ENCODE data around the gene CPT1B. TPM values are rescaled to one million over a fixed set of nuclear protein-coding genes. Genes with fewer than 3 reads are reported as not detected.

CPT1B gene
- total RNA-seq, 2 experiments from 2014 or later: 77.4 to 80.9 TPM

DNA sequence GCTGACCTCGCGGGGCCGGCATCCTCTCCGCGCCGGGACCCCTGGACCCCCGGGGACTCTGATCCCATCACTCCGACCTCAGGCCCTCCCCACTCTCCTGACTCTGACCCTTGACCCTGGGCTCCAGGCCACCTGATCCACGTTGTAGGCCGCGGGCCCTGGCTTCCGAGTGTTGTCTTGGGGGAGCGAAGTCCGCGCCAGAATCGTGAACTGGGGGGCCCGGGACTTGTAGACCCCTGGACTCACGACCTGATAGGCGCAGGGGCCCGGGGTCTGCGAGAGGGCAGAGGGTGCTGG is 47.7 kb downstream of the CPT1B start:
- ChIA-PET POLR2A (interaction anchor here (0.6 to 8.7 kb wide), 8 partner anchors 8 to 340 kb away, joined by 3 to 335 read pairs (median 10); partner anchors contain the start of genes CHKB, KLHDC7B and SYCE3), CTCF (no interaction called here)
- ATAC-seq: peak; percentile 4
- no peaks in the 10 kb centered on the region for H3K9me3 Mint-ChIP-seq (ENCODE audit: insufficient read depth)
- peaks cover 51% of the 10 kb centered on the region for H3K4me1 Mint-ChIP-seq (ENCODE audit: low read depth)
- peak overlapping the region; percentile 100 for H3K27ac Mint-ChIP-seq
- no peaks in the 10 kb centered on the region for H3K27me3 Mint-ChIP-seq (ENCODE audit: low read depth)
- peak overlapping the region; percentile 94 for H3K4me3 Mint-ChIP-seq
- DNase-seq: no peak
- peaks cover 37% of the 10 kb centered on the region for H3K36me3 Mint-ChIP-seq (ENCODE audit: low read depth)

DNA sequence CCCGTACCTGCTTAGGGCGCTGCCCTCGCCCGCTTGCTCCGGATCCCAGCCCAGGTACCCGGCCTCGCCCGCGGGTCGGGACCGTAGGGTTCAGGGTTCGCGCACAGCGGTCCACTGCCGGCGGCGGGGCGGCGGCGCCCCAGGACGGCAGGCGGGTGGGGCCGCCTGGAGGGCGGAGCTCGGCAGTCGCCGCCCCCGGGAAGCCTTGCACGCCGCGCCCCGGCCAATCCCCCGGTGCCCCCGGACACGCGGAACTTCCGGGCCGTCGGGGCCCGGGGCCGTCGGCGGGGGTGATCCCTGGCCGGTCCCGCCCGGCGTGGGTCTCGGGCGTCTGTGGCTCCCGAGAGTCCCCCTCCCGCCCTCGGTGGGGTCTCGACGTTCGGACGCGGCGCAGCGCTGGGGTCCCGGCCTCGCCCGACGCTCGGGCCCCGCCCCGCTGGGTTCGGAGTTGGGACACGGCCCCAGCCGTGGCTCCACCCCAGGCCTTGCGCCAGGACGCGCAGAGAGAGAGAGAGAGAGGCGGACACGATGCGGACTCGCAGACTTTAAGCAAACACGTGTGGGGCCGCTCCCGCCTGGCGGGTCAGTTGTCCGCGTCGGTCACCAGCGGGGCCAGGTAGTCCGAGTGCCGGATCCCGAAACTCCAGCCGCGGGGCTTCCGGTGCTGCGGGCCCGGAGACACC is 48.2 kb downstream of the CPT1B start, which contains the start of gene TYMP:
Gene TYMP (minus strand): TSS at position 116 of the 683 bp plus-strand sequence. CDS start 303 bp downstream, outside the sequence.
- H3K4me3 Mint-ChIP-seq: peak within 1 kb of the TSS; percentile 94
- no peaks in the 10 kb centered on the region for H3K9me3 Mint-ChIP-seq (ENCODE audit: insufficient read depth)
- H3K27me3 Mint-ChIP-seq (ENCODE audit: low read depth): no peaks in the 10 kb centered on the region
- DNase-seq (peak; percentile 85), ATAC-seq (peak; percentile 32)
- H3K27ac Mint-ChIP-seq: peak within 1 kb of the TSS; percentile 100
- POLR2A ChIA-PET: interaction anchor here (0.6 to 8.7 kb wide), 10 partner anchors 9 to 169 kb away, joined by 3 to 335 read pairs (median 4); partner anchors contain the start of genes KLHDC7B, LMF2, NCAPH2 and SYCE3
- CTCF ChIA-PET: interaction anchor here (1.0 to 6.5 kb wide), 3 partner anchors 8 to 33 kb away, joined by 5 to 116 read pairs (median 7); partner anchors contain the start of gene SYCE3
- H3K36me3 Mint-ChIP-seq (ENCODE audit: low read depth): peaks cover 37% of the 10 kb centered on the region
- peaks cover 51% of the 10 kb centered on the region for H3K4me1 Mint-ChIP-seq (ENCODE audit: low read depth)

GRCh38 chr22:50529416-50529896 is 48.8 kb downstream of the CPT1B start:
- DNase-seq (no peak), ATAC-seq (no peak)
- ChIA-PET CTCF (interaction anchor here (0.6 to 6.5 kb wide), 6 partner anchors 8 to 277 kb away, joined by 3 to 116 read pairs (median 4); partner anchors contain the start of gene SYCE3), POLR2A (interaction anchor here (0.6 to 8.7 kb wide), 11 partner anchors 10 to 170 kb away, joined by 3 to 335 read pairs (median 5); partner anchors contain the start of genes KLHDC7B, LMF2, NCAPH2 and SYCE3)
- H3K9me3 Mint-ChIP-seq (ENCODE audit: insufficient read depth): no peaks in the 10 kb centered on the region
- H3K27me3 Mint-ChIP-seq (ENCODE audit: low read depth): no peaks in the 10 kb centered on the region
- peak overlapping the region; percentile 80 for H3K4me3 Mint-ChIP-seq
- peaks cover 52% of the 10 kb centered on the region for H3K4me1 Mint-ChIP-seq (ENCODE audit: low read depth)
- peak overlapping the region; percentile 91 for H3K27ac Mint-ChIP-seq
- H3K36me3 Mint-ChIP-seq (ENCODE audit: low read depth): peaks cover 41% of the 10 kb centered on the region

GRCh38 chr22:50528682-50529415 is 49.4 kb downstream of the CPT1B start:
- Mint-ChIP-seq H3K4me1 (ENCODE audit: low read depth) (peaks cover 51% of the 10 kb centered on the region), H3K9me3 (ENCODE audit: insufficient read depth) (no peaks in the 10 kb centered on the region), H3K36me3 (ENCODE audit: low read depth) (peaks cover 40% of the 10 kb centered on the region), H3K27ac (peak overlapping the region; percentile 91), H3K4me3 (peak overlapping the region; percentile 80), H3K27me3 (ENCODE audit: low read depth) (no peaks in the 10 kb centered on the region)
- no peak for ATAC-seq
- ChIA-PET POLR2A (interaction anchor here (1.0 to 8.7 kb wide), 6 partner anchors 10 to 92 kb away, joined by 3 to 335 read pairs (median 62); partner anchors contain the start of genes KLHDC7B, LMF2, NCAPH2 and SYCE3), CTCF (interaction anchor here (0.6 to 6.5 kb wide), 7 partner anchors 9 to 277 kb away, joined by 3 to 116 read pairs (median 4); partner anchors contain the start of genes LMF2 and NCAPH2)
- no peak for DNase-seq

DNA sequence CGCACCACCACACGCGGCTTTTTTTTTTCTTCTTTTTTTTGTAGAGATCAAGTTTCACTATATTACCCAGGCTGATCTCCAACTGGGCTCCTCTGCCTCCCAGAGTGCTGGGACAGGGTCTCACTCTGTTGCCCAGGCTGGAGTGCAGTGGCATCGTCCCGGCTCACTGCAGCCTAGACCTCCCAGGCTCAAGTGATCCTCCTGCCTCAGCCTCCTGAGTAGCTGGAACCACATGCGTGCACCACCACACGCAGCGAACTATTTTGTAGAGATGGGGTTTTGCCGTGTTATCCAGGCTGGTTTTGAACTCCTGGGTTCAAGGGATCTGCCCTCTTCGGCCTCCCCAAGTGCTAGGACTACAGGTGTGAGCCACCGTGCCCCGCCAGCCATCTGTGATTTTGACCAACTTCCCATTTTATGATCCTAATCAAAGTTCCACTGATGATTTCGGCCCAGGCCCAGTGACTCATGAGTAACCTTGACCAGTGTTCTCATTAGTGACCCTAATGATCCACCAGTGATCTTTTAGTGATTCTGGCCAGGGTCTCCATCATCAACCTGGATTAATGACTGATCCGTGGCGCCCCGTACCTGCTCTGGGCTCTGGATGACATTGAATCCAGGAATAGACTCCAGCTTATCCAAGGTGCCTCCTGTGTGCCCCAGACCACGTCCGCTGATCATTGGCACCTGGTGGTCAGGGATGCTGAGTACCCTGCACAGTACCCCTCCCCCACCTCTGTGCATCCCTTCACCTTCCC is 50.1 kb downstream of the CPT1B start:
- Mint-ChIP-seq H3K36me3 (ENCODE audit: low read depth) (peaks cover 44% of the 10 kb centered on the region), H3K27me3 (ENCODE audit: low read depth) (no peaks in the 10 kb centered on the region)

GRCh38 chr22:50526834-50527801 is 51.1 kb downstream of the CPT1B start:
- Mint-ChIP-seq H3K4me3 (peak overlapping the region; percentile 80), H3K27ac (peak overlapping the region; percentile 91), H3K27me3 (ENCODE audit: low read depth) (no peaks in the 10 kb centered on the region), H3K36me3 (ENCODE audit: low read depth) (peaks cover 41% of the 10 kb centered on the region), H3K4me1 (ENCODE audit: low read depth) (peaks cover 45% of the 10 kb centered on the region), H3K9me3 (ENCODE audit: insufficient read depth) (no peaks in the 10 kb centered on the region)
- DNase-seq (peak; percentile 66), ATAC-seq (no peak)
- ChIA-PET POLR2A (interaction anchor here (0.7 to 8.7 kb wide), 7 partner anchors 12 to 567 kb away, joined by 3 to 335 read pairs (median 58); partner anchors contain the start of genes CHKB, KLHDC7B, LMF2 and NCAPH2), CTCF (interaction anchor here (1.7 to 6.5 kb wide), 7 partner anchors 11 to 93 kb away, joined by 4 to 116 read pairs (median 38); partner anchors contain the start of genes KLHDC7B, LMF2 and NCAPH2)

More for the DNA sequence above, 50.1 kb downstream of the CPT1B start:
- Mint-ChIP-seq H3K4me1 (ENCODE audit: low read depth) (peaks cover 49% of the 10 kb centered on the region), H3K4me3 (peak overlapping the region; percentile 80), H3K9me3 (ENCODE audit: insufficient read depth) (no peaks in the 10 kb centered on the region), H3K27ac (peak overlapping the region; percentile 91)
- DNase-seq (no peak), ATAC-seq (no peak)
- ChIA-PET CTCF (interaction anchor here (1.2 to 6.5 kb wide), 7 partner anchors 10 to 276 kb away, joined by 3 to 116 read pairs (median 21); partner anchors contain the start of genes KLHDC7B, LMF2 and NCAPH2), POLR2A (interaction anchor here (0.7 to 8.7 kb wide), 6 partner anchors 11 to 92 kb away, joined by 5 to 335 read pairs (median 62); partner anchors contain the start of genes CHKB, KLHDC7B, LMF2 and NCAPH2)

DNA sequence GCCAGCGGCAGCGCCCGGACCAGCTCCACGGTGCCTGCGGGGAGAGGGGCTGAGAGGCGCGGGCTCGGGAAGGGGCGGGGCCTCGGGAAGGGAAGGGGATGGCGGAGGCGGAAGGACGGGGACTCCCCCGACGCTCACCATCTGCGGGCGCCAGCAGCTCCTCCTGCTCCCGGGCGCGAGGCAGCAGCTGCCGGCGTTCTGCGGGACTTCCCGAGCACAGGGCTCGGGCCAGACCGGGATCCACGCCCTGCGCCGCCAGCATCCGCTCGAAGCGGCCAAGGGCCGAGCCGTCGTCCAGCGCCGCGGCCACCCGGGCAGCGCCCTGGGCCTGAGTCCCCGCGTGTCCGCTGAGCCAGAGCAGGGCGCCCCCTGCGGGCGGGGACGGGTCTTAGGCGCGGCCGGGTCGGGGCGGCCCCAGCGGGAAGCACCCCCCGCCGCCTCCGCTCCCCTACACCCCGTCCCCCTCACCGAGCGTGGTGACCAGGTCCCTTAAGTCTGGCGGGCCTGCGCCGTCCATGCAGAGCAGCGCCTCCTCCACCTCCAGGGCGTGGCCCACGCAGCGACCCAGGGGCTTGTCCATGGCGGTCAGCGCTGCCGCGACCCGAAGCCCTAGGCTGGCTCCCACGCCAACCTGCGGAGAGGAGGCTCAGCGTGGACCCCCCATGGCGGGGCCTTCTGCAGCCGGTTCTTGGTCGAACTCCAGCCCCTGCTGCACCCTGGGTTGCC is 52.0 kb downstream of the CPT1B start:
- Mint-ChIP-seq H3K4me3 (peak overlapping the region; percentile 80), H3K9me3 (ENCODE audit: insufficient read depth) (no peaks in the 10 kb centered on the region), H3K27ac (peak overlapping the region; percentile 91), H3K27me3 (ENCODE audit: low read depth) (no peaks in the 10 kb centered on the region), H3K36me3 (ENCODE audit: low read depth) (peaks cover 41% of the 10 kb centered on the region), H3K4me1 (ENCODE audit: low read depth) (peaks cover 45% of the 10 kb centered on the region)
- DNase-seq (peak; percentile 90), ATAC-seq (peak; percentile 43)
- ChIA-PET POLR2A (interaction anchor here (0.8 to 8.7 kb wide), 36 partner anchors 9 to 566 kb away, joined by 3 to 335 read pairs (median 8); partner anchors contain the start of genes ARSA, CHKB, CPT1B and HDAC10), CTCF (interaction anchor here (0.7 to 6.5 kb wide), 36 partner anchors 11 to 421 kb away, joined by 3 to 116 read pairs (median 9); partner anchors contain the start of genes ARSA, CHKB, HDAC10 and KLHDC7B)

DNA sequence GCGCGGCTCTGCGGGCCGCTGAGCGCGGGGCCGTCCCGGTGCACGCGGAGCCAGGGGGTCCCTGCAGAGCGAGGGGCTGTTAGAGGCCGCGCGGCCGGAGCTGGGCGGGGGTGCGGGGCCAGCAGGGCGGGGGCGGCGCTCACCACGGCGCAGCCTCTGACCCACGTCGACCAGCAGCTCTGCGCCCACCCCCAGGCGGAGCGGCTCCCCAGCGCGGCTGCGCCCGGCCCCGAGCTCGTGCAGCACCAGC is 52.4 kb downstream of the CPT1B start:
- Mint-ChIP-seq H3K36me3 (ENCODE audit: low read depth) (peaks cover 38% of the 10 kb centered on the region), H3K9me3 (ENCODE audit: insufficient read depth) (no peaks in the 10 kb centered on the region), H3K27me3 (ENCODE audit: low read depth) (no peaks in the 10 kb centered on the region), H3K27ac (peak overlapping the region; percentile 83), H3K4me1 (ENCODE audit: low read depth) (peaks cover 45% of the 10 kb centered on the region), H3K4me3 (peak overlapping the region; percentile 97)
- DNase-seq (no peak), ATAC-seq (no peak)
- ChIA-PET POLR2A (interaction anchor here (0.8 to 8.7 kb wide), 39 partner anchors 8 to 339 kb away, joined by 3 to 335 read pairs (median 5); partner anchors contain the start of genes ARSA, CHKB, CPT1B and HDAC10), CTCF (interaction anchor here (0.7 to 6.5 kb wide), 41 partner anchors 10 to 420 kb away, joined by 3 to 116 read pairs (median 6); partner anchors contain the start of genes ARSA, CHKB, HDAC10 and KLHDC7B)

- Mint-ChIP-seq H3K9me3 (ENCODE audit: insufficient read depth) (no peaks in the 10 kb centered on the region), H3K36me3 (ENCODE audit: low read depth) (peaks cover 43% of the 10 kb centered on the region), H3K27me3 (ENCODE audit: low read depth) (no peaks in the 10 kb centered on the region), H3K4me1 (ENCODE audit: low read depth) (peaks cover 45% of the 10 kb centered on the region), H3K4me3 (peak within 1 kb of the TSS; percentile 97), H3K27ac (peak within 1 kb of the TSS; percentile 95)
- POLR2A ChIA-PET: interaction anchor here (0.8 to 8.7 kb wide), 40 partner anchors 8 to 338 kb away, joined by 3 to 335 read pairs (median 4); partner anchors contain the start of genes ARSA, CHKB, CPT1B and HDAC10
- DNase-seq: peak; percentile 98
- CTCF ChIA-PET: interaction anchor here (0.7 to 6.5 kb wide), 42 partner anchors 10 to 420 kb away, joined by 3 to 116 read pairs (median 6); partner anchors contain the start of genes ARSA, CHKB, HDAC10 and KLHDC7B
- ATAC-seq: peak; percentile 62
Observed at GRCh38 chr22:50525104-50525857, 52.9 kb downstream of the CPT1B start, which contains the start of gene SCO2. SCO2 (minus strand) TSS chr22:50525598; CDS start chr22:50524411, 1,187 bp downstream.
